Measurements from ENCODE around the gene NME3.

The NME3 gene

GRCh38 chr16:1771188-1771863 lies at the start of gene NME3:
NME3 (minus strand) TSS chr16:1771543; CDS start chr16:1771534, 9 bp downstream.
- H3K4me3 ChIP-seq (ENCODE audit: low read depth, low read length): peak within 1 kb of the TSS; percentile 98
- TF ChIP-seq CTCF (IDR thresholded peaks at IDR 0.05; ENCODE audit: insufficient read depth, low read depth, low read length, missing control alignments): no peak
- DNase-seq (ENCODE audit: low read depth): peak; percentile 80

- H3K4me3 ChIP-seq (ENCODE audit: low read depth, low read length): no peak overlapping the region
- TF ChIP-seq CTCF (IDR thresholded peaks at IDR 0.05; ENCODE audit: insufficient read depth, low read depth, low read length, missing control alignments): no peak
- DNase-seq (ENCODE audit: low read depth): no peak
These were observed 49.6 kb upstream of the NME3 start for GRCh38 chr16:1820946-1821290.

GRCh38 chr16:1820096-1820945 lies 49.0 kb upstream of the NME3 start:
- H3K4me3 ChIP-seq (ENCODE audit: low read depth, low read length): no peak overlapping the region
- no peak for DNase-seq (ENCODE audit: low read depth)
- TF ChIP-seq CTCF (IDR thresholded peaks at IDR 0.05; ENCODE audit: insufficient read depth, low read depth, low read length, missing control alignments): no peak

DNA sequence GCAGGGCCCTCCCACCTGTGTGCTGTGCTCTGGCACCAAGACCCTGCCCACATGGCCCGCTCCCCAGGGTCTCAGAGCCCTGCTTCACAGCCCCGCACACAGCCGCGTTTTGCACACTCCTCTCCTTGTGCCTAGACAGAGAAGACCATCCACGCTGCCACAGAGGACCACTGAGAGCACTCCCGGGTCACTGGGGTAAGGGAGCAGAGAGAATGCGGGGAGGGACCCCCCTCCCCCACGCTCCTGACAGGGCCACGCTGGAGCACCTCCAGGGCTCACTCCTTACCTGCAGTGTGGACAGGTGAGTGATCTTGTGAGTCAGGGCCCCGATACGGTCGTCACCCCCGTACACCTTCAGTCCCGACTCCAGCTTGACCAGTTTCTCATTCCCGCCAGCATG lies 48.3 kb upstream of the NME3 start:
- no peak for DNase-seq (ENCODE audit: low read depth)
- no peak for TF ChIP-seq CTCF (IDR thresholded peaks at IDR 0.05; ENCODE audit: insufficient read depth, low read depth, low read length, missing control alignments)
- H3K4me3 ChIP-seq (ENCODE audit: low read depth, low read length): no peak overlapping the region

DNA sequence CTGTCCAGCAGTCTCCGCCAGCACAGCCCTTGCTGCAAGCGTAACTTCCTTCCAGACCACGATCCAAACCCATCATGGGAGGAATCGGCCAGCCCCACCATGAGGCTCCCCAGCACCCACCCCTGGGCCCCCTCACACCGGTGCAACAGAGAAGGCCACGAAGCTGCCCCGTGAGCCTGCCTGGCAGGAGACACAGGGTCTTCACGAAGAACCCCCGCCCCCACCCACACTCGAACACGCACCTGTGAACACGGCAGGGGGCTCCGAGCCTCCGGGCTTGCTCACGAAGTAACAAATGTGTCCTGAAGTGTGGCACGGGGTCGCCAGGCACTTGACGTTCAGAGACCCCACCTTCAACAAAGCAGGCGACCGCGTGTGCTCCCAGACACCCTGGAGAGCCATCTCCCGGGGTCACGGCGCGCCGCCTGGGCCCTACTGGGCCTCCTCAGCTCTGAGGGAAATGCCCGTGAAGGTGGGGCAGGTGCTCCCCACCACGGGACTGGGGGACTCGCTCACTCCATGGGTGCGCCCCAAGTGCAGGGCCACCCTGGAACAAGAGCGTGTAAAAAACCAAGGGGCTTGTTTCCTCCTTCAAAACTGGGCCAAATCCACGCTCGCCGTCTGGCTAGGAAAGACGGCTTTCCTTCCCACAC lies 47.7 kb upstream of the NME3 start:
- no peak for TF ChIP-seq CTCF (IDR thresholded peaks at IDR 0.05; ENCODE audit: insufficient read depth, low read depth, low read length, missing control alignments)
- DNase-seq (ENCODE audit: low read depth): no peak

GRCh38 chr16:1818204-1818872 lies 47.0 kb upstream of the NME3 start:
- no peak overlapping the region for H3K4me3 ChIP-seq (ENCODE audit: low read depth, low read length)
- TF ChIP-seq CTCF (IDR thresholded peaks at IDR 0.05; ENCODE audit: insufficient read depth, low read depth, low read length, missing control alignments): no peak
- no peak for DNase-seq (ENCODE audit: low read depth)

More for the DNA sequence above, 47.7 kb upstream of the NME3 start:
- no peak overlapping the region for H3K4me3 ChIP-seq (ENCODE audit: low read depth, low read length)

Measured in GM12865 (cell line).